Measurements from ENCODE around the gene GPC5. TPM values are rescaled to one million over a fixed set of nuclear protein-coding genes. Genes with fewer than 3 reads are reported as not detected.

Gene GPC5
- total RNA-seq, 1 donor from 2014 or later: 2.5 TPM

- no peaks in the 10 kb centered on the region for H3K9me3 Mint-ChIP-seq
- H3K36me3 Mint-ChIP-seq: peaks cover 26% of the 10 kb centered on the region
- H3K27ac Mint-ChIP-seq: peak overlapping the region; percentile 31
- no peaks in the 10 kb centered on the region for H3K27me3 Mint-ChIP-seq (ENCODE audit: low read depth)
- DNase-seq (ENCODE audit: low spot score in 2 of 2, unreplicated experiment in 2 of 2): no peak
- no peak overlapping the region for H3K4me3 Mint-ChIP-seq
- TF ChIP-seq CTCF (IDR thresholded peaks at IDR 0.05; ENCODE audit: unreplicated experiment): no peak
- H3K4me1 Mint-ChIP-seq: peaks cover 35% of the 10 kb centered on the region
Observed at GRCh38 chr13:91358387-91358782, 40.0 kb upstream of the GPC5 start.

GRCh38 chr13:91359111-91359510 lies 39.3 kb upstream of the GPC5 start:
- Mint-ChIP-seq H3K9me3 (no peaks in the 10 kb centered on the region), H3K4me3 (no peak overlapping the region), H3K4me1 (peaks cover 31% of the 10 kb centered on the region), H3K27me3 (ENCODE audit: low read depth) (no peaks in the 10 kb centered on the region), H3K36me3 (peaks cover 21% of the 10 kb centered on the region), H3K27ac (no peak overlapping the region)
- TF ChIP-seq CTCF (IDR thresholded peaks at IDR 0.05; ENCODE audit: unreplicated experiment): no peak
- DNase-seq (ENCODE audit: low spot score in 2 of 2, unreplicated experiment in 2 of 2): no peak

GRCh38 chr13:91359631-91360030 lies 38.8 kb upstream of the GPC5 start:
- Mint-ChIP-seq H3K4me1 (peaks cover 28% of the 10 kb centered on the region), H3K4me3 (no peak overlapping the region), H3K9me3 (no peaks in the 10 kb centered on the region), H3K36me3 (peaks cover 16% of the 10 kb centered on the region), H3K27me3 (ENCODE audit: low read depth) (no peaks in the 10 kb centered on the region), H3K27ac (peak overlapping the region; percentile 43)
- DNase-seq (ENCODE audit: low spot score in 2 of 2, unreplicated experiment in 2 of 2): no peak
- TF ChIP-seq CTCF (IDR thresholded peaks at IDR 0.05; ENCODE audit: unreplicated experiment): no peak

- H3K9me3 Mint-ChIP-seq: no peaks in the 10 kb centered on the region
- H3K27me3 Mint-ChIP-seq (ENCODE audit: low read depth): no peaks in the 10 kb centered on the region
- no peak overlapping the region for H3K27ac Mint-ChIP-seq
- TF ChIP-seq CTCF (IDR thresholded peaks at IDR 0.05; ENCODE audit: unreplicated experiment): no peak
- no peak for DNase-seq (ENCODE audit: low spot score in 2 of 2, unreplicated experiment in 2 of 2)
- peaks cover 10% of the 10 kb centered on the region for H3K36me3 Mint-ChIP-seq
- H3K4me1 Mint-ChIP-seq: peaks cover 26% of the 10 kb centered on the region
- H3K4me3 Mint-ChIP-seq: no peak overlapping the region
Observed at GRCh38 chr13:91360246-91360751, 38.1 kb upstream of the GPC5 start.

- Mint-ChIP-seq H3K27ac (no peak overlapping the region), H3K4me3 (no peak overlapping the region), H3K36me3 (peaks cover 1% of the 10 kb centered on the region), H3K9me3 (no peaks in the 10 kb centered on the region), H3K4me1 (peaks cover 19% of the 10 kb centered on the region), H3K27me3 (ENCODE audit: low read depth) (no peaks in the 10 kb centered on the region)
- no peak for TF ChIP-seq CTCF (IDR thresholded peaks at IDR 0.05; ENCODE audit: unreplicated experiment)
- no peak for DNase-seq (ENCODE audit: low spot score in 2 of 2, unreplicated experiment in 2 of 2)
Observed at GRCh38 chr13:91361755-91362271, 36.6 kb upstream of the GPC5 start.

- Mint-ChIP-seq H3K27ac (peak overlapping the region; percentile 11), H3K27me3 (ENCODE audit: low read depth) (no peaks in the 10 kb centered on the region), H3K4me3 (no peak overlapping the region), H3K4me1 (peaks cover 19% of the 10 kb centered on the region), H3K36me3 (no peaks in the 10 kb centered on the region), H3K9me3 (no peaks in the 10 kb centered on the region)
- DNase-seq (ENCODE audit: low spot score in 2 of 2, unreplicated experiment in 2 of 2): no peak
- TF ChIP-seq CTCF (IDR thresholded peaks at IDR 0.05; ENCODE audit: unreplicated experiment): no peak
Observed at GRCh38 chr13:91362908-91363307, 35.5 kb upstream of the GPC5 start.
